Astrocyte of the cerebellum (primary cell): ENCODE measurements around the gene RMI2.

Experiments
- DNase-seq: peaks from one replicate; pipeline ENCODE4 v3.0.0-alpha.2; 2011; ENCODE audit warnings: low read depth
- H3K4me3 ChIP-seq: 2 replicates; pipeline ENCODE4 v1.5.1; 2011; ENCODE audit warnings: mild to moderate bottlenecking, low read depth, low read length, moderate library complexity
- in situ Hi-C: cut with HindIII; loops from 2 replicates; pipeline ENCODE4 v1.10.0; 2017; ENCODE audit warnings: low sequenced_read_pairs
- TF ChIP-seq, protein P1 (sequence below): IDR thresholded peaks from 2 replicates; pipeline ENCODE4 v1.5.1; 2012; ENCODE audit warnings: low read length, low read depth, moderate library complexity, mild to moderate bottlenecking; ENCODE audit errors: missing control alignments

The RMI2 gene

DNA sequence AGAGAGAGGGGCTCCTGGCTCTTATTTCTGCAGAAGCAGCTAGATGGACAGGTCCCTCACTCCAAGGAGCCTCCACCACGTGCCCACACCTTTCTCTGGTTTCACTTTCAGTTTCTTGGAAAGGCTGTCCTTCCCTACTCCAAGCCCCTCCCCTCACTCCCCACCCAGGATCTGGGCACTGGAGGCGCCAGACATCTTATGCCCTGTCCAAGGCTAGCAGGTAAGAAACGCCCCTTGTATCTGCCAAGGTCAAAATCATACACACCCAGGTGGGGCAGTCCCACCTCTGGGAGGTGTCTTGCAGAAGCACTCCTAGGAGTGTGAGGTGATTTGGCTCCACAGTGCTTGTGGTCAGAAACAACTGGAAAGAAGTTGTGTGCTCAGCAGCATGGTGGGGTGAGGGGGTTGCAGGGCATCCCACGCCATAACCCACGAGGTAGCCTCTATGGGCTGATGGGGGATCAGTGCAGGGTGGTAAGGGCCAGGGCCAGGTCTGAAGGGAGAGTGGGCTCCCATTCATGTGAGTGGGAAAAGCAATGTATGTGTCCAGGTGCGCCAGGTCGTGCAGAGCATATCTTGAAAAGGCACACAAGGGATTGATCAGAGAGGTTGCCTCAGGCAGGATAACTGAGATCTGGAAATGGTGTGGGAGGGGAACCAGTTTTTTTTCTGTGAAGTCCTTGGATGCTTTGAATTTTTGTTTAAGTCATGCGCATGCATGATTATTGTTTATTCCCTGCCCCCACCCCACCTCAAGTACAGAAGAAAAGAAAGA is 32.4 kb upstream of the RMI2 start:
- TF ChIP-seq, protein P1, sequence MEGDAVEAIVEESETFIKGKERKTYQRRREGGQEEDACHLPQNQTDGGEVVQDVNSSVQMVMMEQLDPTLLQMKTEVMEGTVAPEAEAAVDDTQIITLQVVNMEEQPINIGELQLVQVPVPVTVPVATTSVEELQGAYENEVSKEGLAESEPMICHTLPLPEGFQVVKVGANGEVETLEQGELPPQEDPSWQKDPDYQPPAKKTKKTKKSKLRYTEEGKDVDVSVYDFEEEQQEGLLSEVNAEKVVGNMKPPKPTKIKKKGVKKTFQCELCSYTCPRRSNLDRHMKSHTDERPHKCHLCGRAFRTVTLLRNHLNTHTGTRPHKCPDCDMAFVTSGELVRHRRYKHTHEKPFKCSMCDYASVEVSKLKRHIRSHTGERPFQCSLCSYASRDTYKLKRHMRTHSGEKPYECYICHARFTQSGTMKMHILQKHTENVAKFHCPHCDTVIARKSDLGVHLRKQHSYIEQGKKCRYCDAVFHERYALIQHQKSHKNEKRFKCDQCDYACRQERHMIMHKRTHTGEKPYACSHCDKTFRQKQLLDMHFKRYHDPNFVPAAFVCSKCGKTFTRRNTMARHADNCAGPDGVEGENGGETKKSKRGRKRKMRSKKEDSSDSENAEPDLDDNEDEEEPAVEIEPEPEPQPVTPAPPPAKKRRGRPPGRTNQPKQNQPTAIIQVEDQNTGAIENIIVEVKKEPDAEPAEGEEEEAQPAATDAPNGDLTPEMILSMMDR, result no peak
- peak; percentile 44 for DNase-seq
- in situ Hi-C loops, result no loop called here
- no peak overlapping the region for H3K4me3 ChIP-seq

DNA sequence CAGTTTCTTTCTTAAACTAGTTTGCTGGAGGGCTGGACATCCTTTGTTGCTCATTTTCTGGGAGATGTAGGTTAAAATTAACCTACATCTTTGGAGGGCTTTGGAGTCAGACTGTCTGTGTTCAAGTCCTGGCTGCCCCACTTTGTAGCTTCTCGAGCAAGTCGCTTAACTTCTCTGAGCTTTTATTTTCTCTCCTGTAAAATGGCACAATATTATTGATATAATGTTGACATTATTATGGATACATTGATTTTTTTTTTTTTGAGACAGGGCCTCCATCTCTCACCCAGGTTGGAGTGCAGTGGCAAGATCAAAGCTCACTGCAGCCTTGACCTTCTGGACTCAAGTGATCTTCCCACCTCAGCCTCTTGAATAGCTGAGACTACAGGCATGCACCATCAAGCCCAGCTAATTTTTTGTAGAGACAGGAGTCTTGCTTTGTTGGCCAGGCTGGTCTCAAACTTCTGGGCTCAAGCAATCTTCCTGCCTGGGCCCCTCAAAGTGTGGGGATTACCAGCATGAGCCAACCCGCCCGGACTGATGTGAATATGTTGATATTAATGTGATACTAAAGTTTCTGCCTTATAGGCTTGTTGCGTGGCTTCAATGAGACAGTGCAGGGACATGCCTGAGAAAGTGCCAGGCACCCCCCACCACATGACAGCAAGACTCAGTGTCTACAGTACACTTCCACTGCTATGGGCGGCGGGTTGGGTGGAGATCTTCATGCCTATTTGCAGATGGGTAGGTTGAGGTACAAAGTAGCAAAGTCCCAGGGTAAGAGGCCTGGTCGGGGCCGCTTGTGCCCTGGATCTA is 31.6 kb upstream of the RMI2 start:
- TF ChIP-seq, protein P1, result no peak
- in situ Hi-C loops, result no loop called here
- no peak overlapping the region for H3K4me3 ChIP-seq
- DNase-seq, result no peak

- no peak for DNase-seq
- TF ChIP-seq, protein P1, result no peak
- in situ Hi-C loops, result no loop called here
- H3K4me3 ChIP-seq, result no peak overlapping the region
These were observed 30.9 kb upstream of the RMI2 start for GRCh38 chr16:11314309-11314894.

- no peak overlapping the region for H3K4me3 ChIP-seq
- TF ChIP-seq, protein P1, result peak; percentile 28
- in situ Hi-C loops, result no loop called here
- DNase-seq, result peak; percentile 76
These were observed 29.7 kb upstream of the RMI2 start for GRCh38 chr16:11315510-11315909.

DNA sequence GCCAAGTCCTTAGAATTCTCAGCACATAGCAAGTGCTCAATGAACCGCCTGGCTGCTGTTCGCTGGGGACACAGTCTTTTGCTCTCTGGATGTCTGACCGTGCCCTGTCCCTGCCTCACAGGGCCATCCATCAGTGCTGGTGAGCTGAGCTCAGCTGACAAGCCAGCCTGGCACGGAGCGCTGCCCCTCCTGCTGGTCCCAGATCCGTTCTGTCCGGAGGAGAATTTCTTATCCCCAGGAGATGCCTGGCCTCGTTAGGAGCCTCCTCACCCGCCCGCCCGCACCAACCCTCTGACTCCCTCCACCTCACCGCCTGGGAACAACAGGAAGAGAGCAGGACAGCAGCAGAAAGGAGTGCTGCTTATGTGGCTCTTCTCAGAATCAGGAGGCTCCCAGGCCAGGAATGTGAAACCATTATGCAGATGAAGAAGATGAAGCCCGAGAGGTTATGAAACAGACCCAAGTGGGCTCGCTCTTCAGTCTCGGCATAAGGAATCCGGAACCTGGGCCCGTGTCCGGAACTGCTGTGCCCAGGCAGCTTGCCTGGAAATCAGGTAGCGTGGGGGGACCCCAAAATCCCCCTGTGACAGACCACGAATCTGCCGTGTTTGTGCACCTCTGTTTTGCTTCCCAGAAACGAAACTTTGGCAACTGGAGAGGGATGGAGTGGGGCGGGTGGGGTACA is 28.8 kb upstream of the RMI2 start:
- H3K4me3 ChIP-seq, result no peak overlapping the region
- TF ChIP-seq, protein P1, result no peak
- in situ Hi-C loops, result no loop called here
- DNase-seq, result no peak

DNA sequence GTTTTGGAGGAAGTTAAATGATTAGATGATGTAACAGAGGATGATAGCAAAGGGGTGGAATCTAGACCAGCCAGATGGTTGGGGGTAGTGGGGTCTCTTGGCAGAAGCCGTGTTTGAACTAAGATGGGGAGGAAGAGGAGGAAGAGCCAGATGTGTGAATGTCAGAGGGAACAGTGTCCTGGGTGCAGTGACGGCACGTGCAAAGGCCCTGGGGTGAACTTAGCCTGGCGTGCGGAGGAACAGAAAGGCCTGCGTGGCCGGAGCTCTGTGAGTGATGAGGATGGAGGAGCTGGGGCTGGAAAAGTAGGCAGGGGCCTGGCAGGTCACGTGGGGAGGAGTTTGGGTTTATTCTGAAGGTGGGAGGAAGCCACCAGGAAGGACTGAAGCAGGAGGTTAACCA is 26.4 kb upstream of the RMI2 start:
- H3K4me3 ChIP-seq, result no peak overlapping the region
- no peak for DNase-seq
- in situ Hi-C loops, result no loop called here
- TF ChIP-seq, protein P1, result no peak
